Measurements from ENCODE around the gene THPO.

Gene THPO

GRCh38 chr3:184358921-184359350 lies 19.1 kb downstream of the THPO start:
- Histone ChIP-seq H2AFZ (ENCODE audit: low read length) (no peak overlapping the region), H4K20me1 (ENCODE audit: insufficient read depth, low read length) (no peaks in the 10 kb centered on the region), H3K9me3 (replicated peaks; ENCODE audit: insufficient read depth, low read length) (no peaks in the 10 kb centered on the region), H3K9me2 (replicated peaks; ENCODE audit: insufficient read depth, low read length) (no peaks in the 10 kb centered on the region), H3K36me3 (replicated peaks; ENCODE audit: insufficient read depth, low read length) (no peaks in the 10 kb centered on the region), H3K27me3 (replicated peaks; ENCODE audit: insufficient read depth, low read length) (no peaks in the 10 kb centered on the region), H3K4me1 (ENCODE audit: low read length) (no peaks in the 10 kb centered on the region), H3K9ac (ENCODE audit: low read length) (no peak overlapping the region), H3K27ac (ENCODE audit: low read length) (no peak overlapping the region), H3K4me3 (ENCODE audit: low read length) (no peak overlapping the region), H3K79me2 (ENCODE audit: low read length) (peaks cover 12% of the 10 kb centered on the region), H3K4me2 (ENCODE audit: low read depth, low read length) (no peak overlapping the region), H3F3A (ENCODE audit: insufficient read depth, low read length) (peaks cover 14% of the 10 kb centered on the region)
- TF ChIP-seq, protein P1, sequence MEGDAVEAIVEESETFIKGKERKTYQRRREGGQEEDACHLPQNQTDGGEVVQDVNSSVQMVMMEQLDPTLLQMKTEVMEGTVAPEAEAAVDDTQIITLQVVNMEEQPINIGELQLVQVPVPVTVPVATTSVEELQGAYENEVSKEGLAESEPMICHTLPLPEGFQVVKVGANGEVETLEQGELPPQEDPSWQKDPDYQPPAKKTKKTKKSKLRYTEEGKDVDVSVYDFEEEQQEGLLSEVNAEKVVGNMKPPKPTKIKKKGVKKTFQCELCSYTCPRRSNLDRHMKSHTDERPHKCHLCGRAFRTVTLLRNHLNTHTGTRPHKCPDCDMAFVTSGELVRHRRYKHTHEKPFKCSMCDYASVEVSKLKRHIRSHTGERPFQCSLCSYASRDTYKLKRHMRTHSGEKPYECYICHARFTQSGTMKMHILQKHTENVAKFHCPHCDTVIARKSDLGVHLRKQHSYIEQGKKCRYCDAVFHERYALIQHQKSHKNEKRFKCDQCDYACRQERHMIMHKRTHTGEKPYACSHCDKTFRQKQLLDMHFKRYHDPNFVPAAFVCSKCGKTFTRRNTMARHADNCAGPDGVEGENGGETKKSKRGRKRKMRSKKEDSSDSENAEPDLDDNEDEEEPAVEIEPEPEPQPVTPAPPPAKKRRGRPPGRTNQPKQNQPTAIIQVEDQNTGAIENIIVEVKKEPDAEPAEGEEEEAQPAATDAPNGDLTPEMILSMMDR (IDR thresholded peaks at IDR 0.05; ENCODE audit: low read length), result no peak
- TF ChIP-seq EZH2phosphoT487 (IDR thresholded peaks at IDR 0.05; ENCODE audit: low read length) (no peak), EZH2 (optimal IDR thresholded peaks at IDR 0.05; ENCODE audit: low read depth, low read length) (no peak)
- DNase-seq, result no peak

DNA sequence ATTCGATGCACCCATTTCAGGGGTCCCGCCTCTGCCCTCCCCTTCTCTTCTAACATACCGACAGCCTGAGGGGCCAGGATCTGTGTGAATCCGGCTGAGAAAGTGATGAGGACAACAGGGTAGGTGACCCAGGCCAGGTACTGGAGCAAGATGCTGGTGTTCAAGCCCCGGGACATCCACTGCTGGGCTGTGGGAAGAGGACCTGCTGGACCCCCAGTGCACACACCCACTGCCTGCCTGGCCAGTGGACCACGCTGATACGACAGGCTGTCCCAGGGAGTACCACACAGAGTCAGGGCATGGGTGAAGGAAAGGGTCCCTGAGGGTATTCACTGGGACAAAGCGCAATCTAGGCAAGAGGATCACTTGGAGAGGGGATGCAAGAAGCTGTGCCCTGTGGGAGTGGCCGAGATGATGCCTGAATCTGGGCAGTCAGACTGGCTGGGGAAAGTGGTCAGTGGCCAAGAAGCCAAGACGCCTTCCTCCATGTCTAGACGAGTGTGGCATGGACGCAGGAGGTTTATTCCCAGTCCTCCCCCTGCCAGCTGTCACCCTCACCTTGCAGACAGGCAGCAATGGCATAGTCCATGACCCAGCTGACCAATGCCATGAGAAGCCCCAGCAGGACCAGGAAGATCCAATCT lies 19.8 kb downstream of the THPO start:
- no peaks in the 10 kb centered on the region for H3K27me3 ChIP-seq (replicated peaks; ENCODE audit: insufficient read depth, low read length)
- H3K9me2 ChIP-seq (replicated peaks; ENCODE audit: insufficient read depth, low read length), result no peaks in the 10 kb centered on the region
- H3K36me3 ChIP-seq (replicated peaks; ENCODE audit: insufficient read depth, low read length), result no peaks in the 10 kb centered on the region
- H2AFZ ChIP-seq (ENCODE audit: low read length), result no peak overlapping the region
- H4K20me1 ChIP-seq (ENCODE audit: insufficient read depth, low read length), result no peaks in the 10 kb centered on the region
- no peak overlapping the region for H3K27ac ChIP-seq (ENCODE audit: low read length)
- no peaks in the 10 kb centered on the region for H3K4me1 ChIP-seq (ENCODE audit: low read length)
- H3K9me3 ChIP-seq (replicated peaks; ENCODE audit: insufficient read depth, low read length), result no peaks in the 10 kb centered on the region
- TF ChIP-seq EZH2phosphoT487 (IDR thresholded peaks at IDR 0.05; ENCODE audit: low read length), result no peak
- TF ChIP-seq EZH2 (optimal IDR thresholded peaks at IDR 0.05; ENCODE audit: low read depth, low read length), result no peak
- TF ChIP-seq, protein P1 (IDR thresholded peaks at IDR 0.05; ENCODE audit: low read length), result no peak
- H3K4me3 ChIP-seq (ENCODE audit: low read length), result no peak overlapping the region
- no peak for DNase-seq
- peaks cover 14% of the 10 kb centered on the region for H3F3A ChIP-seq (ENCODE audit: insufficient read depth, low read length)
- H3K79me2 ChIP-seq (ENCODE audit: low read length), result peaks cover 5% of the 10 kb centered on the region
- no peak overlapping the region for H3K4me2 ChIP-seq (ENCODE audit: low read depth, low read length)
- H3K9ac ChIP-seq (ENCODE audit: low read length), result no peak overlapping the region

DNA sequence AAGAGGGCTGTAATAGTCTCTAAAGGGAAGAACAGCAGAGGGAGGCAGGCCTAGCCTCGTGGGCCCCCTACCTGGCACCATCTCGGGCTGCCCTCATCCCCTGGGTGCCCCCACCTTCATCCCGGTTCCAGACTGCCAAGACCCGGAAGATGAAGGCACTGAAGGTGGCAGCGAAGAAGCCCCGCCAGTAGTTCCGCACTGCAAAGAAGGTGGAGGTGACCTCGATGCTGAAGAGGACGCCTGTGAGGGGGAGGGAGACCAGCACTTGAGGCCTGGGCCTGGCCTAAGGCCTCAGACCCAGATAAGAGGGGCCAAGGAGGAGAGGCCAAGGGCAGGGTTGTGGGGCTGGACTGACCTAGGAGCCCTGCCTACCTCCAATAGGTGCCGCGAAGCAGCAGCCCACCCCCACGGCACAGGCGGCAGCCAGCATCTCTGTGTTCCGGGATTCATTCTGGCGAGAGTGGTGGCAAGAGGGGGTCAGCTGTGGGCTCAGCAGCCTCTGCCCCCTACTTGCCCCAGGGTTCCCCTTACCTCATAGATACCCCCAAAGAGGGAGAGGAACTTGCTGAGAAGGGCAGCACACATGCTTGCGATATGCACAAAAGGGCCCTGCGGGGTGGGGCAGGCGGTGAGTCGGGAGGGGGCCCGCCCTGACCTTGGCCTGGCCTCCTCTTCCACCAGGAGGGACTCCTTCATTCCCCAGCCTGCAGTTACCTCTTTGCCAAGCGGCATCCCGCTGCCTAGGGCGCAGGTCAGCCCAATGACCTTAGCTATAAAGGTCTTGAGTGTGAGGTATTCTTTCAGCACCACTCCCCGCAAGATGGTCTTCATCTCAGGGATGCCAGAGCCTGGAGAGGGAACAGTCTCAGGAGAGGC lies 20.5 kb downstream of the THPO start:
- Histone ChIP-seq H3K9me3 (replicated peaks; ENCODE audit: insufficient read depth, low read length) (no peaks in the 10 kb centered on the region), H3K9me2 (replicated peaks; ENCODE audit: insufficient read depth, low read length) (no peaks in the 10 kb centered on the region), H3K4me2 (ENCODE audit: low read depth, low read length) (no peak overlapping the region), H3F3A (ENCODE audit: insufficient read depth, low read length) (peaks cover 9% of the 10 kb centered on the region), H3K4me1 (ENCODE audit: low read length) (no peaks in the 10 kb centered on the region), H3K4me3 (ENCODE audit: low read length) (no peak overlapping the region), H3K9ac (ENCODE audit: low read length) (no peak overlapping the region), H3K27me3 (replicated peaks; ENCODE audit: insufficient read depth, low read length) (no peaks in the 10 kb centered on the region), H3K36me3 (replicated peaks; ENCODE audit: insufficient read depth, low read length) (no peaks in the 10 kb centered on the region), H4K20me1 (ENCODE audit: insufficient read depth, low read length) (no peaks in the 10 kb centered on the region), H3K79me2 (ENCODE audit: low read length) (peaks cover 5% of the 10 kb centered on the region; the same call in 1 of the 2 replicates), H3K27ac (ENCODE audit: low read length) (no peak overlapping the region), H2AFZ (ENCODE audit: low read length) (no peak overlapping the region)
- DNase-seq, result no peak
- no peak for TF ChIP-seq EZH2 (optimal IDR thresholded peaks at IDR 0.05; ENCODE audit: low read depth, low read length)
- TF ChIP-seq, protein P1 (IDR thresholded peaks at IDR 0.05; ENCODE audit: low read length), result no peak
- no peak for TF ChIP-seq EZH2phosphoT487 (IDR thresholded peaks at IDR 0.05; ENCODE audit: low read length)

All from MM.1S (cell line).